HL-60 (cell line): ENCODE measurements around the gene CDKN2D.
A peak's percentile ranks its signal among the peaks of the same experiment; 100 is the strongest.

ENCODE experiments used
- GABPA ChIP-seq: IDR thresholded peaks from 2 replicates; pipeline ENCODE4 v1.6.1; 2012; ENCODE audit warnings: low read depth
- POLR2AphosphoS5 ChIP-seq: IDR thresholded peaks from 2 replicates; pipeline ENCODE4 v1.6.1; 2012; ENCODE audit warnings: low read depth
- TF ChIP-seq, protein P1 (sequence below): IDR thresholded peaks from one replicate; pipeline ENCODE4 v1.5.1; 2011; ENCODE audit warnings: low read length, control low read depth, inconsistent platforms; ENCODE audit not compliant: insufficient read depth

DNA sequence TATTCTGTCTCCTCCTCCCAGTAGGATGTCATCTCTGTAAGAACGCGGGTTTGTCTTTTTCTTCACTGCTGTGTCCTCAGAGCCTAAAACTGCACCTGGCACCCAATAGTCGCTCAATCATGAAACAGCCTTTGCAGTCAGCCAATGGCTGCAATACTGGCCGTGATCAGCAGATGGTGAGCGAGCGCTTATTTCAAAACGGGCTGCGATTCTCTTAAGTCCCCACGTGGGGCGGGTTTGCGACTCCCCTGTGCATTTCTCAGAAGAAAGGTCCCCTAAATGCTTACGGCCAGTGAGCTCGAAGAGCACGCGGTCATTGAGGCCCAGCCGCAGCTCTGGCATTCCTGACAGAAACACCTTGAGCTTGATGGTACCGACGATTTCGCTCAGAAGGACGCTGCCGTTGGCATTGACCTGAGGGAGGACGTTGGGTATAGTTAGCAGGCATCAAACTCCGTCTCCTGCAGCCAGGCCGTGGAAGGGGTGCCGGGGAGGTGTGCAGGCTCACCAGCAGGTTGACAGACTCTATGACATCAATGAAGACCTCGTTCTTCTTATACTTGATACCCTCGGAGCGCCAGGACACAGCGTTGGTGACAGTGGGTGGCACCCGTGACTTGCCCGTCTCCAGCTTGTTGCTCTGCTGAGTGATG, 12.3 kb upstream of the CDKN2D start:
- no peak for TF ChIP-seq POLR2AphosphoS5
- TF ChIP-seq, protein P1, sequence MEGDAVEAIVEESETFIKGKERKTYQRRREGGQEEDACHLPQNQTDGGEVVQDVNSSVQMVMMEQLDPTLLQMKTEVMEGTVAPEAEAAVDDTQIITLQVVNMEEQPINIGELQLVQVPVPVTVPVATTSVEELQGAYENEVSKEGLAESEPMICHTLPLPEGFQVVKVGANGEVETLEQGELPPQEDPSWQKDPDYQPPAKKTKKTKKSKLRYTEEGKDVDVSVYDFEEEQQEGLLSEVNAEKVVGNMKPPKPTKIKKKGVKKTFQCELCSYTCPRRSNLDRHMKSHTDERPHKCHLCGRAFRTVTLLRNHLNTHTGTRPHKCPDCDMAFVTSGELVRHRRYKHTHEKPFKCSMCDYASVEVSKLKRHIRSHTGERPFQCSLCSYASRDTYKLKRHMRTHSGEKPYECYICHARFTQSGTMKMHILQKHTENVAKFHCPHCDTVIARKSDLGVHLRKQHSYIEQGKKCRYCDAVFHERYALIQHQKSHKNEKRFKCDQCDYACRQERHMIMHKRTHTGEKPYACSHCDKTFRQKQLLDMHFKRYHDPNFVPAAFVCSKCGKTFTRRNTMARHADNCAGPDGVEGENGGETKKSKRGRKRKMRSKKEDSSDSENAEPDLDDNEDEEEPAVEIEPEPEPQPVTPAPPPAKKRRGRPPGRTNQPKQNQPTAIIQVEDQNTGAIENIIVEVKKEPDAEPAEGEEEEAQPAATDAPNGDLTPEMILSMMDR = peak; percentile 99
- no peak for TF ChIP-seq GABPA
